Fibroblast of lung (primary cell): ENCODE measurements around the gene OR2AT4.
"Not testable (repeated sequence)": the region's sequence is repeated elsewhere in the genome, so short reads cannot be mapped to it uniquely, and the experiment has no call there.

Experiments
- CTCF ChIP-seq, 2 donors: IDR thresholded peaks in 1 of 2; conservative IDR thresholded peaks in 1 of 2; 1 replicate in 1 of 2; 2 replicates in 1 of 2; pipeline ENCODE4 v1.5.1; 2011 to 2012; ENCODE audit warnings: low read length in 2 of 2, control low read depth in 1 of 2, inconsistent platforms in 1 of 2, low read depth in 1 of 2, mild to moderate bottlenecking in 1 of 2
- EZH2 ChIP-seq: IDR thresholded peaks from 2 replicates; pipeline ENCODE4 v1.5.1; 2012; ENCODE audit warnings: low read length, control low read depth, mild to moderate bottlenecking; ENCODE audit errors: missing control alignments

GRCh38 chr11:75098181-75098580, 1.5 kb upstream of the OR2AT4 start:
- TF ChIP-seq CTCF (conservative IDR thresholded peaks at IDR 0.05 in 1 of 2, IDR thresholded peaks at IDR 0.05 in 1 of 2; ENCODE audit: low read depth in 1 of 2, low read length in 2 of 2); EZH2: not testable (repeated sequence)
